Neural progenitor cell (in vitro differentiated cells): ENCODE measurements around the gene FIBCD1. TPM values are rescaled to one million over a fixed set of nuclear protein-coding genes. Genes with fewer than 3 reads are reported as not detected.

Experiments
- DNase-seq: peaks from one replicate; pipeline ENCODE4 v3.0.0-alpha.2; 2016; ENCODE audit warnings: low spot score
- H2AFZ ChIP-seq: fragments of 200-600 bp; sonication (generic); replicated peaks from 2 replicates; pipeline ENCODE4 v1.6.1; 2016; ENCODE audit warnings: antibody characterized with exemption
- H3F3A ChIP-seq: fragments of 200-600 bp; sonication (generic); 2 replicates; pipeline ENCODE4 v1.6.1; 2016; ENCODE audit warnings: antibody characterized with exemption, low read depth
- H3K27ac ChIP-seq: fragments of 200-600 bp; sonication (generic); 2 replicates; pipeline ENCODE4 v1.5.1; 2016; ENCODE audit warnings: mild to moderate bottlenecking
- H3K27me3 ChIP-seq: fragments of 200-600 bp; sonication (generic); 2 replicates; pipeline ENCODE4 v1.6.1; 2016; ENCODE audit warnings: mild to moderate bottlenecking, moderate library complexity
- H3K36me3 ChIP-seq: fragments of 200-600 bp; sonication (generic); 2 replicates; pipeline ENCODE4 v1.5.1; 2016
- H3K4me1 ChIP-seq: fragments of 200-600 bp; sonication (generic); 2 replicates; pipeline ENCODE4 v1.6.1; 2016; ENCODE audit warnings: mixed run types
- H3K4me2 ChIP-seq: fragments of 200-600 bp; sonication (generic); 2 replicates; pipeline ENCODE4 v1.6.1; 2016
- H3K4me3 ChIP-seq: fragments of 200-600 bp; sonication (generic); 2 replicates; pipeline ENCODE4 v1.5.1; 2016
- H3K79me2 ChIP-seq: fragments of 200-600 bp; sonication (generic); 2 replicates; pipeline ENCODE4 v1.6.1; 2016; ENCODE audit warnings: low read depth
- H3K9ac ChIP-seq: fragments of 200-600 bp; sonication (generic); 2 replicates; pipeline ENCODE4 v1.6.1; 2016
- H3K9me3 ChIP-seq: fragments of 200-600 bp; sonication (generic); 2 replicates; pipeline ENCODE4 v1.5.1; 2016; ENCODE audit warnings: low read depth
- H4K20me1 ChIP-seq: fragments of 200-600 bp; sonication (generic); 2 replicates; pipeline ENCODE4 v1.6.1; 2016; ENCODE audit warnings: low read depth
- H3K27ac Mint-ChIP-seq: 3 replicates; pipeline ENCODE4 v1.8.0; 2021; ENCODE audit warnings: mixed read lengths
- H3K27me3 Mint-ChIP-seq: 2 replicates; pipeline ENCODE4 v1.8.0; 2022; ENCODE audit warnings: low read depth, mild to moderate bottlenecking, inconsistent platforms, moderate library complexity, mixed read lengths; ENCODE audit not compliant: insufficient read depth
- H3K36me3 Mint-ChIP-seq: 3 replicates; pipeline ENCODE4 v1.8.0; 2021; ENCODE audit warnings: mixed read lengths
- H3K4me1 Mint-ChIP-seq: 3 replicates; pipeline ENCODE4 v1.8.0; 2021; ENCODE audit warnings: mixed read lengths
- H3K4me3 Mint-ChIP-seq: 3 replicates; pipeline ENCODE4 v1.8.0; 2021; ENCODE audit warnings: mild to moderate bottlenecking, moderate library complexity, mixed read lengths
- H3K9me3 Mint-ChIP-seq: 3 replicates; pipeline ENCODE4 v1.8.0; 2020; ENCODE audit warnings: mixed read lengths
- CTCF ChIP-seq: fragments of 200-600 bp; sonication (generic); IDR thresholded peaks from 2 replicates; pipeline ENCODE4 v1.5.1; 2017; ENCODE audit warnings: antibody characterized with exemption, mild to moderate bottlenecking
- EZH2 ChIP-seq: fragments of 200-600 bp; sonication (generic); IDR thresholded peaks from 2 replicates; pipeline ENCODE4 v1.6.1; 2017; ENCODE audit warnings: antibody characterized with exemption, mild to moderate bottlenecking, moderate library complexity
- EZH2phosphoT487 ChIP-seq: fragments of 200-600 bp; sonication (generic); IDR thresholded peaks from 2 replicates; pipeline ENCODE4 v1.6.1; 2017; ENCODE audit warnings: antibody characterized with exemption
- total RNA-seq: library from RNA; depleted of rRNA; stranded (reverse); fragments of >200 nt; gene quantifications from 2 replicates; pipeline ENCODE4 v1.2.3, GENCODE V29; 2015; ENCODE audit warnings: low replicate concordance

Gene FIBCD1
- total RNA-seq, 1 donor from 2014 or later = 1.8 TPM

- Mint-ChIP-seq H3K27me3 (peaks cover 16% of the 10 kb centered on the region), H3K4me3 (peak overlapping the region; percentile 1), H3K27ac (peak overlapping the region; percentile 70), H3K36me3 (no peaks in the 10 kb centered on the region), H3K9me3 (no peaks in the 10 kb centered on the region), H3K4me1 (peaks cover 72% of the 10 kb centered on the region)
- Histone ChIP-seq H3K79me2 (no peaks in the 10 kb centered on the region), H3K27ac (no peak overlapping the region), H3K4me1 (peaks cover 19% of the 10 kb centered on the region), H3K9me3 (no peaks in the 10 kb centered on the region), H3K36me3 (no peaks in the 10 kb centered on the region), H4K20me1 (no peaks in the 10 kb centered on the region), H3K4me2 (no peak overlapping the region), H3K9ac (no peak overlapping the region), H3K27me3 (no peaks in the 10 kb centered on the region), H3F3A (no peaks in the 10 kb centered on the region), H3K4me3 (no peak overlapping the region), H2AFZ (no peak overlapping the region)
- no peak for TF ChIP-seq CTCF
- TF ChIP-seq EZH2phosphoT487 = no peak
- TF ChIP-seq EZH2 = no peak
- no peak for DNase-seq
Observed at GRCh38 chr9:130984521-130984920, 45.5 kb upstream of the FIBCD1 start.

- Histone ChIP-seq H3K9ac (no peak overlapping the region), H3F3A (no peaks in the 10 kb centered on the region), H3K79me2 (no peaks in the 10 kb centered on the region), H3K4me2 (no peak overlapping the region), H3K36me3 (no peaks in the 10 kb centered on the region), H3K27me3 (no peaks in the 10 kb centered on the region), H3K4me1 (peaks cover 19% of the 10 kb centered on the region), H4K20me1 (no peaks in the 10 kb centered on the region), H3K4me3 (no peak overlapping the region), H3K27ac (no peak overlapping the region), H2AFZ (no peak overlapping the region), H3K9me3 (no peaks in the 10 kb centered on the region)
- Mint-ChIP-seq H3K9me3 (no peaks in the 10 kb centered on the region), H3K27me3 (peaks cover 15% of the 10 kb centered on the region), H3K4me3 (no peak overlapping the region), H3K36me3 (no peaks in the 10 kb centered on the region), H3K4me1 (peaks cover 75% of the 10 kb centered on the region), H3K27ac (peak overlapping the region; percentile 70)
- TF ChIP-seq EZH2phosphoT487 = no peak
- TF ChIP-seq CTCF = no peak
- TF ChIP-seq EZH2 = no peak
- no peak for DNase-seq
Observed at GRCh38 chr9:130983970-130984369, 44.9 kb upstream of the FIBCD1 start.

- Histone ChIP-seq H3K4me2 (no peak overlapping the region), H3K9me3 (no peaks in the 10 kb centered on the region), H2AFZ (no peak overlapping the region), H3K36me3 (no peaks in the 10 kb centered on the region), H3K4me3 (no peak overlapping the region), H3K27ac (no peak overlapping the region), H4K20me1 (no peaks in the 10 kb centered on the region), H3K9ac (no peak overlapping the region), H3F3A (no peaks in the 10 kb centered on the region), H3K27me3 (no peaks in the 10 kb centered on the region), H3K4me1 (peaks cover 19% of the 10 kb centered on the region), H3K79me2 (no peaks in the 10 kb centered on the region)
- DNase-seq = no peak
- no peaks in the 10 kb centered on the region for H3K9me3 Mint-ChIP-seq
- no peaks in the 10 kb centered on the region for H3K36me3 Mint-ChIP-seq
- peak overlapping the region; percentile 74 for H3K27ac Mint-ChIP-seq
- TF ChIP-seq EZH2phosphoT487 (no peak), CTCF (no peak), EZH2 (no peak)
- H3K4me3 Mint-ChIP-seq = no peak overlapping the region
- H3K4me1 Mint-ChIP-seq = peaks cover 71% of the 10 kb centered on the region
- peaks cover 10% of the 10 kb centered on the region for H3K27me3 Mint-ChIP-seq
Observed at GRCh38 chr9:130983359-130983670, 44.3 kb upstream of the FIBCD1 start.
